Brain microvascular endothelial cell (primary cell): ENCODE results near the gene MTFR1L.

Experiments
- DNase-seq: peaks from one replicate; pipeline ENCODE4 v3.0.0-alpha.2; 2020
- H3K27ac ChIP-seq: fragments of 250-450 bp; sonication (Bioruptor Pico); 2 replicates; pipeline ENCODE4 v1.5.1; 2020; ENCODE audit warnings: mild to moderate bottlenecking, moderate library complexity
- H3K27me3 ChIP-seq: fragments of 250-450 bp; sonication (Bioruptor Pico); replicated peaks from 2 replicates; pipeline ENCODE4 v1.5.1; 2020; ENCODE audit warnings: mild to moderate bottlenecking
- H3K36me3 ChIP-seq: fragments of 250-450 bp; sonication (Bioruptor Pico); replicated peaks from 2 replicates; pipeline ENCODE4 v1.5.1; 2020; ENCODE audit warnings: mild to moderate bottlenecking
- H3K4me3 ChIP-seq: 2 replicates; pipeline ENCODE4 v1.5.1; 2011; ENCODE audit warnings: low read depth, mild to moderate bottlenecking, control low read depth, low read length, moderate library complexity
- in situ Hi-C: cut with HindIII; loops from 2 replicates; pipeline ENCODE4 v1.10.0; 2017; ENCODE audit warnings: low sequenced_read_pairs, low pct_ligation_motif_present
- TF ChIP-seq, protein P1 (sequence below): IDR thresholded peaks from 2 replicates; pipeline ENCODE4 v1.5.1; 2011; ENCODE audit warnings: low read depth, mild to moderate bottlenecking, moderate library complexity, low read length, control low read depth, inconsistent platforms; ENCODE audit errors: missing control alignments

The MTFR1L gene

GRCh38 chr1:25821630-25822091, 1.9 kb downstream of the MTFR1L start:
- H3K27me3 ChIP-seq, result no peaks in the 10 kb centered on the region
- no peak overlapping the region for H3K27ac ChIP-seq
- in situ Hi-C loops, result no loop called here
- peaks cover 10% of the 10 kb centered on the region for H3K36me3 ChIP-seq
- H3K4me3 ChIP-seq, result no peak overlapping the region
- DNase-seq, result no peak
- TF ChIP-seq, protein P1, sequence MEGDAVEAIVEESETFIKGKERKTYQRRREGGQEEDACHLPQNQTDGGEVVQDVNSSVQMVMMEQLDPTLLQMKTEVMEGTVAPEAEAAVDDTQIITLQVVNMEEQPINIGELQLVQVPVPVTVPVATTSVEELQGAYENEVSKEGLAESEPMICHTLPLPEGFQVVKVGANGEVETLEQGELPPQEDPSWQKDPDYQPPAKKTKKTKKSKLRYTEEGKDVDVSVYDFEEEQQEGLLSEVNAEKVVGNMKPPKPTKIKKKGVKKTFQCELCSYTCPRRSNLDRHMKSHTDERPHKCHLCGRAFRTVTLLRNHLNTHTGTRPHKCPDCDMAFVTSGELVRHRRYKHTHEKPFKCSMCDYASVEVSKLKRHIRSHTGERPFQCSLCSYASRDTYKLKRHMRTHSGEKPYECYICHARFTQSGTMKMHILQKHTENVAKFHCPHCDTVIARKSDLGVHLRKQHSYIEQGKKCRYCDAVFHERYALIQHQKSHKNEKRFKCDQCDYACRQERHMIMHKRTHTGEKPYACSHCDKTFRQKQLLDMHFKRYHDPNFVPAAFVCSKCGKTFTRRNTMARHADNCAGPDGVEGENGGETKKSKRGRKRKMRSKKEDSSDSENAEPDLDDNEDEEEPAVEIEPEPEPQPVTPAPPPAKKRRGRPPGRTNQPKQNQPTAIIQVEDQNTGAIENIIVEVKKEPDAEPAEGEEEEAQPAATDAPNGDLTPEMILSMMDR, result no peak

GRCh38 chr1:25825605-25826004, 5.9 kb downstream of the MTFR1L start:
- no peaks in the 10 kb centered on the region for H3K27me3 ChIP-seq
- H3K27ac ChIP-seq, result no peak overlapping the region
- no peak for DNase-seq
- no peak overlapping the region for H3K4me3 ChIP-seq
- TF ChIP-seq, protein P1, result no peak
- H3K36me3 ChIP-seq, result peaks cover 43% of the 10 kb centered on the region
- in situ Hi-C loops, result no loop called here

DNA sequence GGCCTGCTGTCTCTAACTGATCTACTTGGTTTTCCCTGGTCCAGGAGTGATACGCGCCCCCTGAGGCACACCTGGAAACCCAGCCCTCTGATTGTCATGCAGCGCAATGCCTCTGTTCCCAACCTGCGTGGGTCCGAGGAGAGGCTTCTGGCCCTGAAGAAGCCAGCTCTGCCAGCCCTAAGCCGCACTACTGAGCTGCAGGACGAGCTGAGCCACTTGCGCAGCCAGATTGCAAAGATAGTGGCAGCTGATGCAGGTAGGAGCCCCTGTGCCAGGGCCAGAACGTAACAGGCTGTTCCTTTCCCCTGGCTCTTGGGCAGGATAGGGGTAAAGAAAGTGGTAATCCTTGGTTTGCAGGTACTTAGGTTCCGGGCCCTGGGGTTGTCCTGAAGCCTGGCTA, 6.8 kb downstream of the MTFR1L start:
- no peak for DNase-seq
- in situ Hi-C loops, result no loop called here
- TF ChIP-seq, protein P1, result no peak
- Histone ChIP-seq H3K4me3 (no peak overlapping the region), H3K36me3 (peaks cover 52% of the 10 kb centered on the region), H3K27ac (no peak overlapping the region), H3K27me3 (no peaks in the 10 kb centered on the region)

DNA sequence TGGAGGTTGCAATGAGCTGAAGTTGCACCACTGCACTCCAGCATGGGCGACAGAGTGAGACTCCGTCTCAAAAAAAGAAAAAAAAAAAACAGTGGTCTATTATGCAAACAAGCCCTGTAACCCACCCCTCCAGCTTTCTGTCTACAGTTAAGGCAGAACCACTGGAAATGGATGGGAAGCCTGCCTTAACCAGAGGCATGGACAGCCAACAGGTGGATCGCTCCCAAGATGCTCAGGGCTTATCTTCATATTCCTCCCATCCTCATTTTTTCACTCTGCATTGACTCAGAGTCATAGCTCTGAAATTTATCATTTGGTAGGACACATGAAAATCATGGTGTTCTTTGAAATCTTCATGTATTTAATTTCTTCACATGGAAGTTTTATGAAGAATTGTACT, 8.7 kb downstream of the MTFR1L start:
- no peaks in the 10 kb centered on the region for H3K27me3 ChIP-seq
- peaks cover 72% of the 10 kb centered on the region for H3K36me3 ChIP-seq
- no peak overlapping the region for H3K4me3 ChIP-seq
- TF ChIP-seq, protein P1, result no peak
- no peak overlapping the region for H3K27ac ChIP-seq
- no peak for DNase-seq
- in situ Hi-C loops, result no loop called here

DNA sequence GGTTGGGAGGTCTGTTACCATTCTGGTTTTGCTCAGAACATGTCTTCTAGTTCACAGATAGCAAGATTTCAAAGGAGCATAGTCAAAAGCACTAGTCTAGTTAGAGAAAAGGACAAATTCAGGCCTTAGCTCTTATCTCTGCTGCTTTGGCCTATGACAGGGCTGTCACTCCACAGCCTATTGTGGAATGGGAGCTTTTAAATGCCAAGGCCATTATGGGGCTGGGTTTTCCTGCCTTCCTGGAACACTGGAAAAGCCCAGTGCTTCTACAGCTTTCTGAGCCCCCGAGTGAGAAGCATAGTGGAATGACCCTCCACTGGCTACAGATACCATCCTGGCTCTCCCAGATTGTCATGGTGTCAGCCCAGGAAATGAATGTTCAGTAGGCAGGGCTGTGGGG, 9.3 kb downstream of the MTFR1L start:
- Histone ChIP-seq H3K36me3 (peaks cover 75% of the 10 kb centered on the region), H3K27me3 (no peaks in the 10 kb centered on the region)

GRCh38 chr1:25831569-25832196, 11.9 kb downstream of the MTFR1L start:
- no peak for DNase-seq
- H3K4me3 ChIP-seq, result no peak overlapping the region
- no peaks in the 10 kb centered on the region for H3K27me3 ChIP-seq
- peaks cover 69% of the 10 kb centered on the region for H3K36me3 ChIP-seq
- in situ Hi-C loops, result no loop called here
- H3K27ac ChIP-seq, result no peak overlapping the region
- TF ChIP-seq, protein P1, result no peak

More for the DNA sequence above, 9.3 kb downstream of the MTFR1L start:
- TF ChIP-seq, protein P1, result no peak
- Histone ChIP-seq H3K27ac (no peak overlapping the region), H3K4me3 (no peak overlapping the region)
- in situ Hi-C loops, result no loop called here
- no peak for DNase-seq
